SK-N-SH (cell line): Measurements from ENCODE around the gene HEBP2. TPM values are rescaled to one million over a fixed set of nuclear protein-coding genes. Genes with fewer than 3 reads are reported as not detected.

Source experiments
- CTCF ChIA-PET: fragments of 300-600, 350-600 bp; formaldehyde crosslinking; extraction: SDS; loops from one replicate; lab custom pipeline; 2021; lab: Yijun Ruan, JAX
- POLR2A ChIA-PET: fragments of 350-600 bp; sonication (Branson Sonifier 250); formaldehyde crosslinking; extraction: SDS; loops from one replicate; lab custom pipeline; 2020; ENCODE audit warnings: antibody characterized with exemption, inconsistent platforms; lab: Yijun Ruan, JAX
- DNase-seq: peaks from one replicate; pipeline ENCODE4 v3.0.0; 2012
- H2AFZ ChIP-seq: fragments of 200-600 bp; sonication (generic); 2 replicates; pipeline ENCODE4 v1.8.1; 2016; ENCODE audit warnings: antibody characterized with exemption, mild to moderate bottlenecking, low read depth
- H3F3A ChIP-seq: fragments of 200-600 bp; sonication (generic); replicated peaks from 2 replicates; pipeline ENCODE3; 2016; ENCODE audit warnings: antibody characterized with exemption, mild to moderate bottlenecking; ENCODE audit not compliant: insufficient read depth
- H3K27ac ChIP-seq, 2 experiments: fragments of 200-500 bp in 1 of 2; fragments of 200-600 bp in 1 of 2; sonication (Bioruptor generic) in 1 of 2; sonication (generic), shearing (Covaris generic) in 1 of 2; 2 replicates each; pipeline versions ENCODE4 v1.5.1 to v1.6.1; 2014 to 2016; ENCODE audit warnings: low read depth in 2 of 2, inconsistent platforms in 1 of 2, low read length in 1 of 2, mild to moderate bottlenecking in 1 of 2, mixed read lengths in 1 of 2
- H3K27me3 ChIP-seq: fragments of 200-600 bp; sonication (generic), shearing (Covaris generic); 2 replicates; pipeline ENCODE4 v1.6.1; 2016; ENCODE audit warnings: mixed run types; ENCODE audit not compliant: insufficient read depth
- H3K36me3 ChIP-seq, 2 experiments: fragments of 200-500 bp in 1 of 2; fragments of 200-600 bp in 1 of 2; sonication (Bioruptor generic) in 1 of 2; sonication (generic) in 1 of 2; replicated peaks in 1 of 2; 2 replicates each; pipeline versions ENCODE3 to v1.5.1; 2014 to 2016; ENCODE audit warnings: low read length in 1 of 2, mild to moderate bottlenecking in 1 of 2; ENCODE audit not compliant: insufficient read depth in 2 of 2, control insufficient read depth in 1 of 2
- H3K4me1 ChIP-seq, 2 experiments: fragments of 200-500 bp in 1 of 2; fragments of 200-600 bp in 1 of 2; sonication (Bioruptor generic) in 1 of 2; sonication (generic), shearing (Covaris generic) in 1 of 2; 2 replicates each; pipeline versions ENCODE4 v1.5.1 to v1.6.1; 2014 to 2016; ENCODE audit warnings: low read depth in 1 of 2, low read length in 1 of 2, mixed run types in 1 of 2; ENCODE audit not compliant: insufficient read depth in 2 of 2, control insufficient read depth in 1 of 2
- H3K4me2 ChIP-seq: fragments of 200-600 bp; sonication (generic), shearing (Covaris generic); 2 replicates; pipeline ENCODE4 v1.6.1; 2017; ENCODE audit warnings: mixed run types
- H3K4me3 ChIP-seq, 2 experiments: fragments of 200-500 bp in 1 of 2; fragments of 200-600 bp in 1 of 2; sonication (Bioruptor generic) in 1 of 2; sonication (generic), shearing (Covaris generic) in 1 of 2; 2 replicates each; pipeline versions ENCODE4 v1.5.1 to v1.8.1; 2014 to 2016; ENCODE audit warnings: low read depth in 2 of 2, inconsistent platforms in 1 of 2, low read length in 1 of 2, mild to moderate bottlenecking in 1 of 2, mixed read lengths in 1 of 2, moderate library complexity in 1 of 2
- H3K79me2 ChIP-seq: fragments of 200-600 bp; sonication (generic); 2 replicates; pipeline ENCODE4 v1.8.1; 2017; ENCODE audit warnings: mild to moderate bottlenecking; ENCODE audit not compliant: insufficient read depth
- H3K9ac ChIP-seq: fragments of 200-600 bp; sonication (generic); 2 replicates; pipeline ENCODE4 v1.6.1; 2017; ENCODE audit warnings: mixed run types
- H3K9me2 ChIP-seq: fragments of 200-600 bp; sonication (generic); 2 replicates; pipeline ENCODE4 v1.6.1; 2017; ENCODE audit warnings: mixed run types
- H3K9me3 ChIP-seq: fragments of 200-600 bp; sonication (generic); 2 replicates; pipeline ENCODE4 v1.6.1; 2017; ENCODE audit warnings: mixed run types, mild to moderate bottlenecking, moderate library complexity
- H4K20me1 ChIP-seq: fragments of 200-600 bp; sonication (generic); 2 replicates; pipeline ENCODE4 v1.6.1; 2017; ENCODE audit warnings: mild to moderate bottlenecking, mixed run types; ENCODE audit not compliant: insufficient read depth
- CHD2 ChIP-seq: fragments of 150-350 bp; IDR thresholded peaks from 2 replicates; pipeline ENCODE4 v1.6.1; 2018; ENCODE audit warnings: low read length; ENCODE audit not compliant: partially characterized antibody
- CTCF ChIP-seq: fragments of 200-600 bp; sonication (generic); IDR thresholded peaks from 2 replicates; pipeline ENCODE4 v1.6.1; 2017; ENCODE audit warnings: antibody characterized with exemption, mild to moderate bottlenecking, moderate library complexity
- ELF1 ChIP-seq: IDR thresholded peaks from 2 replicates; pipeline ENCODE4 v1.4.0; 2012
- FOSL2 ChIP-seq: IDR thresholded peaks from 2 replicates; pipeline ENCODE4 v1.4.0; 2012; ENCODE audit warnings: low read depth, mild to moderate bottlenecking, moderate library complexity, borderline replicate concordance
- GABPA ChIP-seq: IDR thresholded peaks from 2 replicates; pipeline ENCODE4 v1.4.0; 2012; ENCODE audit warnings: low read depth, mild to moderate bottlenecking
- GATA2 ChIP-seq: sonication (generic); formaldehyde crosslinking; IDR thresholded peaks from 2 replicates; pipeline ENCODE4 v1.5.0; 2020; ENCODE audit warnings: mild to moderate bottlenecking, missing genetic modification reagents
- JUND ChIP-seq: IDR thresholded peaks from 2 replicates; pipeline ENCODE4 v1.4.0; 2012
- MEF2A ChIP-seq: IDR thresholded peaks from 2 replicates; pipeline ENCODE4 v1.4.0; 2012; ENCODE audit warnings: low read depth, borderline replicate concordance
- MXI1 ChIP-seq: IDR thresholded peaks from 2 replicates; pipeline ENCODE4 v1.6.1; 2012; ENCODE audit warnings: mild to moderate bottlenecking, low read depth, low read length, improper control_type of control experiment
- NFIC ChIP-seq: IDR thresholded peaks from 2 replicates; pipeline ENCODE4 v1.4.0; 2012; ENCODE audit warnings: borderline replicate concordance
- POLR2AphosphoS5 ChIP-seq: IDR thresholded peaks from 2 replicates; pipeline ENCODE4 v1.6.1; 2012; ENCODE audit warnings: low read depth, low read length
- RAD21 ChIP-seq: IDR thresholded peaks from 2 replicates; pipeline ENCODE4 v1.6.1; 2012; ENCODE audit warnings: mild to moderate bottlenecking, low read length
- REST ChIP-seq: IDR thresholded peaks from 2 replicates; pipeline ENCODE4 v1.6.1; 2012; ENCODE audit warnings: mild to moderate bottlenecking, low read depth, low read length, moderate library complexity
- RXRA ChIP-seq: IDR thresholded peaks from 2 replicates; pipeline ENCODE4 v1.4.0; 2012; ENCODE audit warnings: low read depth, mild to moderate bottlenecking, borderline replicate concordance
- SIN3A ChIP-seq: IDR thresholded peaks from 2 replicates; pipeline ENCODE4 v1.6.1; 2012; ENCODE audit warnings: low read depth, mild to moderate bottlenecking, low read length, moderate library complexity, borderline replicate concordance
- SMC3 ChIP-seq: IDR thresholded peaks from 2 replicates; pipeline ENCODE4 v1.6.1; 2012; ENCODE audit warnings: low read depth, low read length, improper control_type of control experiment
- TAF1 ChIP-seq: IDR thresholded peaks from 2 replicates; pipeline ENCODE4 v1.6.1; 2012; ENCODE audit warnings: low read depth, mild to moderate bottlenecking, low read length, moderate library complexity, borderline replicate concordance
- TCF12 ChIP-seq: IDR thresholded peaks from 2 replicates; pipeline ENCODE4 v1.4.0; 2012
- TEAD4 ChIP-seq: IDR thresholded peaks from 2 replicates; pipeline ENCODE4 v1.4.0; 2012; ENCODE audit warnings: mild to moderate bottlenecking, borderline replicate concordance; ENCODE audit not compliant: insufficient read depth
- USF2 ChIP-seq: fragments of 150-350 bp; IDR thresholded peaks from 2 replicates; pipeline ENCODE4 v1.6.1; 2017; ENCODE audit warnings: antibody characterized with exemption, low read length, low read depth, borderline replicate concordance
- polyA plus RNA-seq, 3 experiments: library from polyadenylated mRNA; depleted of rRNA; stranded (reverse); fragments of >200 nt; gene quantifications; 2 replicates each; pipeline ENCODE4 v1.2.3, GENCODE V29; 2012

The HEBP2 gene
- polyA plus RNA-seq, 1 of the 3 experiments (the other 2 are of a cell fraction) = 7.6 TPM

- DNase-seq = no peak
- no peak overlapping the region for H3K4me2 ChIP-seq
These were observed 31.1 kb upstream of the HEBP2 start for GRCh38 chr6:138372711-138373463.

More at GRCh38 chr6:138372711-138373463, 31.1 kb upstream of the HEBP2 start:
- POLR2A ChIA-PET = no interaction called here
- Histone ChIP-seq H3F3A (no peaks in the 10 kb centered on the region), H3K27me3 (no peaks in the 10 kb centered on the region), H3K9me2 (no peaks in the 10 kb centered on the region), H3K4me3 (no peak overlapping the region), H3K9ac (no peak overlapping the region), H3K36me3 (no peaks in the 10 kb centered on the region), H4K20me1 (no peaks in the 10 kb centered on the region), H3K4me1 (peaks cover 0 to 2% of the 10 kb centered on the region in 2 experiments; a peak in 1 of 4 replicates), H3K9me3 (no peaks in the 10 kb centered on the region), H3K27ac (no peak overlapping the region; a peak in 1 of 4 replicates), H3K79me2 (no peaks in the 10 kb centered on the region), H2AFZ (no peak overlapping the region)
- CTCF ChIA-PET = interaction anchor here (0.7 to 1.9 kb wide), 4 partner anchors 10 to 693 kb away, joined by 3 to 7 read pairs (median 4); partner anchors contain the start of gene HEBP2
- TF ChIP-seq TAF1 = no peak
- no peak for TF ChIP-seq RAD21
- no peak for TF ChIP-seq MEF2A
- no peak for TF ChIP-seq CTCF
- TF ChIP-seq REST = no peak
- no peak for TF ChIP-seq FOSL2
- no peak for TF ChIP-seq MXI1
- no peak for TF ChIP-seq CHD2
- TF ChIP-seq GABPA = no peak
- no peak for TF ChIP-seq RXRA
- no peak for TF ChIP-seq TCF12
- TF ChIP-seq ELF1 = no peak
- TF ChIP-seq SMC3 = no peak
- no peak for TF ChIP-seq GATA2 (CRISPR knock-in tag)
- no peak for TF ChIP-seq NFIC
- no peak for TF ChIP-seq USF2
- no peak for TF ChIP-seq SIN3A
- TF ChIP-seq POLR2AphosphoS5 = no peak
- no peak for TF ChIP-seq TEAD4
- TF ChIP-seq JUND = no peak
